Measurements from ENCODE around the gene PMEL.

Gene PMEL

DNA sequence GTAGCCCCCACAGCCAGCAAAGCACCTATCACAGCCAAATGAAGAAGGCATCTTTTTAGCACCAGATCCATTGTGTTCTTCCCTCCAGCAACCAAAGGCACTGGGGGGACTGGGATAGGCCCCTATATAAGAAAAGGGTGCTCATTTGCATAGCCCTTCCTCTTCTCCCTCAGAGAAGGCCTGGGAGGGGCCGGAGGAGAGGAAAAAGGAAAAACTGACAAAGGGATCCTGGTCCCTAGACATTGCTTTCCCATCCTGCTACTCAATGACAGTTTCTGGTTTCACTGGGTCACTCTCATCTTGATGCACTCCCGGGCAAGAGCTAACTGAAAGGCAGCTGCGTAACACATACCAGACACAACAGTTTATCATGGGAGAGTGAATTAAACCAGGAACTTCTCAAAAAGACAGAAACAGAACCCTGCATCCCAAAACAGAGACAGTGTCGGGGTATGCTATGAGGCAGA, at the start of gene PMEL:
TSS of gene PMEL (minus strand) at position 102 of the 467 bp plus-strand sequence. CDS start at position 71, 31 bp downstream.
- DNase-seq (ENCODE audit: extremely low read depth, low read depth): no peak
- TF ChIP-seq, protein P1, sequence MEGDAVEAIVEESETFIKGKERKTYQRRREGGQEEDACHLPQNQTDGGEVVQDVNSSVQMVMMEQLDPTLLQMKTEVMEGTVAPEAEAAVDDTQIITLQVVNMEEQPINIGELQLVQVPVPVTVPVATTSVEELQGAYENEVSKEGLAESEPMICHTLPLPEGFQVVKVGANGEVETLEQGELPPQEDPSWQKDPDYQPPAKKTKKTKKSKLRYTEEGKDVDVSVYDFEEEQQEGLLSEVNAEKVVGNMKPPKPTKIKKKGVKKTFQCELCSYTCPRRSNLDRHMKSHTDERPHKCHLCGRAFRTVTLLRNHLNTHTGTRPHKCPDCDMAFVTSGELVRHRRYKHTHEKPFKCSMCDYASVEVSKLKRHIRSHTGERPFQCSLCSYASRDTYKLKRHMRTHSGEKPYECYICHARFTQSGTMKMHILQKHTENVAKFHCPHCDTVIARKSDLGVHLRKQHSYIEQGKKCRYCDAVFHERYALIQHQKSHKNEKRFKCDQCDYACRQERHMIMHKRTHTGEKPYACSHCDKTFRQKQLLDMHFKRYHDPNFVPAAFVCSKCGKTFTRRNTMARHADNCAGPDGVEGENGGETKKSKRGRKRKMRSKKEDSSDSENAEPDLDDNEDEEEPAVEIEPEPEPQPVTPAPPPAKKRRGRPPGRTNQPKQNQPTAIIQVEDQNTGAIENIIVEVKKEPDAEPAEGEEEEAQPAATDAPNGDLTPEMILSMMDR (IDR thresholded peaks at IDR 0.05; ENCODE audit: low read depth, low read length, missing control alignments): no peak
- peak within 1 kb of the TSS; percentile 91 for H3K4me3 ChIP-seq (replicated peaks; ENCODE audit: low read depth, low read length)

DNA sequence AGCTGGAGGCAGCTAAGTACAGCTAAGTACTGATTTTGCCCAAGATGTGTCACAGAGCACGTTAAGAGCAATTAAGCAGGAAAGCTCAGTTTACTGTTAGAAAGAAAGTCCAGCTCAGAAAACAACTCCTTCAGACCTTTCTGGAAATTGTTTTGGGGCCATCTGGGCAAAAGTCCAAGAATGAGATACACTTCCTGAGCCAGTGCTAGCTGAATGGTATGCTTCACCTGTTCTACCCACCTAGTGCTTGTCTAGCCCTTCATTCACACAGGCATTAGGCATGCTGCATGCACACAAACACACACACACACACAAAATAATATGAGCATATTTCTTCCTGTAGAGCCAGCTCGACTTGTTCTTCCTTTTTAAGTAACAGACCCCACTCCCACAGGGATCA, 48.4 kb upstream of the PMEL start:
- H3K4me3 ChIP-seq (replicated peaks; ENCODE audit: low read depth, low read length): no peak overlapping the region
- TF ChIP-seq, protein P1 (IDR thresholded peaks at IDR 0.05; ENCODE audit: low read depth, low read length, missing control alignments): no peak
- no peak for DNase-seq (ENCODE audit: extremely low read depth, low read depth)

DNA sequence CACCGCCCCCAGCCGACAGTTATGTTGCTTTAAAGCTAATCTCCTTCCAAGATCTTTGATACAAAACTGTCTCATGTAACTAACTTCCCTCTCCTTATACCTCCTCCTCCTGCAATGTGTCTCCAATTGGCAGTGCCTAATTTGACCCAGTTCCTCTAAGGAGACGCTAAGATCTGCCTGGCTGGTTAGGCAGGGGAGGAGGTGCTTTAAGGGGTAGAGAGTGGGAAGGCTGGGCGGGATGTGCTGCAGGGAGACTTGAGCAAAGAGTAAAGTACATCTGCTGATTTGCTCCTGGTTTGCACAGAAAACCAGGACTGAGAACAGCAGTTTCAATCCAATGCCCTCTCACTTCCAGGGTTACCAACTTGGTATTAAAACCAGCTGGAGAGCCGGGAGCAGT, 47.6 kb upstream of the PMEL start:
- TF ChIP-seq, protein P1 (IDR thresholded peaks at IDR 0.05; ENCODE audit: low read depth, low read length, missing control alignments): no peak
- H3K4me3 ChIP-seq (replicated peaks; ENCODE audit: low read depth, low read length): no peak overlapping the region
- DNase-seq (ENCODE audit: extremely low read depth, low read depth): no peak

DNA sequence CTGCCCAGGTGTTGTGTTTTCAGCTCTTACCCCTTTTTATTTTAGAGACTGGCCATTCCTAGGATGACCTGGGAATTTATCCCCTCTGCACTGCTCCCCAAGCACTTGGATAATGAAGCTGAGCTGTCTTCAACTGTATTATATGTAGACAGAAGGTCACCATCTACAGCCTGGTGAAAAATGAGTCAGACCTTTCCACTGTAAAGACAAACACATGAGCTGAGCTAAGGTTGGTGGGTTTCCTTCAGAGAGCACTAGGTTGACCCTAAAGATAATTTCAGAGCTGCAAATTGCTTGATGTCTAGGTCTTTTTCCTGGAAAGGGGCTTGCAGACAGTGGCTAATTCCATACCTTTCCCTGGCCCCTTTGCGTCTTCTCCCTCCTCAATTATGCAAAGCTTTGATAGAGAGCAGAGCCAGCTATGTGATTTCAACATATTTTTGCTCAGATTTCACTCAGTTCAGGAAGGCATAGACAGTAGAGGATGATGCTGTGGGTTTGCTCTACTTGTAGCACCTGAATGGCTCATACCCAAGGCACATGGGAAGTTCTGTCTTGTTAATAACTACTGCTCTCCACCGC, 45.8 kb upstream of the PMEL start:
- TF ChIP-seq, protein P1 (IDR thresholded peaks at IDR 0.05; ENCODE audit: low read depth, low read length, missing control alignments): no peak
- DNase-seq (ENCODE audit: extremely low read depth, low read depth): no peak
- no peak overlapping the region for H3K4me3 ChIP-seq (replicated peaks; ENCODE audit: low read depth, low read length)

DNA sequence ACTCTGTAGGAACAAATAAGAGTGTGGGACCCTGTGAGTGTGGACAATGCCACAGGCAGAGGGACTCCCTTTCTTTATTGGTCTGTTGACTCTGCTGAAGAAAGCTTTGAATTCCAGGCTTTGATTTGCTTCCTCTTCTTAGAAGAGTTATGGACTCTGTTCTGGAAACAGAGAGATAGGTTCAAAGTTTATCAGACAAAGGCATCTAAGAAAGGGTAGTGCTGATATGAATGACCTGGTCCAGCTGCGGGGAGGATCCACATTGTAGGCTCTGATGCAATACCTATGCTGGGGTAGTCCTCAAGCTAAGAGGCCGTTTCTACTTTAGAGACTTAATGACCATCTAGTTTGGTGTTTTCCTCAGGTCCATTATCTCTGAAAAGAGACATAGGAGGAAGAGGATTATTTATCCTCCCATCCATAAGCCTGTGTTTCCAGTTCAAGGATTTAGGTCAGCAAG, 44.3 kb upstream of the PMEL start:
- TF ChIP-seq, protein P1 (IDR thresholded peaks at IDR 0.05; ENCODE audit: low read depth, low read length, missing control alignments): no peak
- H3K4me3 ChIP-seq (replicated peaks; ENCODE audit: low read depth, low read length): no peak overlapping the region
- DNase-seq (ENCODE audit: extremely low read depth, low read depth): no peak

DNA sequence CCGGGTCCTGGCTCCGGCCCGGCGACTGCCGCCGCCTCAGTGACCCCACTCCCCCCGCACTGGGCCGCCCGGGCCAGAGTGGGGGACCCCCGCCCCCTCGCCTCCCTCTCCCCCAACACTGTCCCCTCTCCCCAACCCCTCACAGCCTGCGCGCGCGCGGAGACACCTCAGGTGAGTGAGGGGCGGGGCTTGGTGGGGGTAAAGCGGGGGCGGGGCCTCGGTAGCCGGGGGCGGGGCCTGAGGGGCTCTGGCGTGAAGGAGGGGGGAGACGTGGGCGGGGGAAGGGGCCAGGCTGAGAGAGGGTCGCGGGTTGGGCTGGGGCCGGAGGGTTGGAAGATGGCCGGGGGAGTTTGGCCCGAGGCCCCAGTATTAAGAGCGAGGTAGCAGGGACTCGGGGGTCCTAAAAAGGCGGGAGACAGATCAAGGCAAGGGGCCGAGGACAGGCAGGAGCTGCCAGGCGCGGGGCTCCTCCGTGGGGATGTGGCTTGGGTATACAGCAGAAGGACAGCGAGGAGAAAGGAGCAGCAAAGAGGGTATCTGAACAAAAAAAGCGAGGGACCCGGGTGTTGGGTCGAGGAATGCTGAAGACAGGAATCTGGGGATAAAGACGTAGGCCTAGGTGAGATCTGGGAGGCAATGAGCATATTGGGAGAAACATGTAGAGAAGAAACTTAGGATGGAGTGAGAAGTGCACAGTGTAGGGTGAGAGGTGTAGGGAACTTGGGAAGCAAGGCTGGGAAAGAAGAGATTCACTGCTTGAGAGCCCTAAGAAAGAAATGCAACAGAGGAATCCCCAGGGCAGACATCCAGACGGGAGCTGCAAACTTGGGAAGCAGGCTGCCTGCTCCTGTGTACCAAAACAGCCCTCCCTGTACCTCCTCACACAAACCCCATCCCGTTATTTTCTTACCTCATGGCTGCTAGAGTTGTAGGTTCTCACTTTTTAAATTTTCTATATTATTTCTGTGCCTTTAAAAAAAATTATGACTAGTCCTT, 42.0 kb upstream of the PMEL start:
- DNase-seq (ENCODE audit: extremely low read depth, low read depth): no peak
- peak overlapping the region; percentile 54 for H3K4me3 ChIP-seq (replicated peaks; ENCODE audit: low read depth, low read length)
- TF ChIP-seq, protein P1 (IDR thresholded peaks at IDR 0.05; ENCODE audit: low read depth, low read length, missing control alignments): no peak
